Measurements from ENCODE around the gene NKX2-1. TPM values are rescaled to one million over a fixed set of nuclear protein-coding genes. Genes with fewer than 3 reads are reported as not detected.
"Not testable (repeated sequence)": the region's sequence is repeated elsewhere in the genome, so short reads cannot be mapped to it uniquely, and the experiment has no call there.

Gene NKX2-1
- total RNA-seq = not detected in 2 replicates
- not detected for polyA plus RNA-seq (2012)

GRCh38 chr14:36519431-36520321, at the start of gene NKX2-1:
Gene NKX2-1 (minus strand): TSS chr14:36520232. CDS start chr14:36520129, 103 bp downstream.
- DNase-seq (ENCODE audit: low read depth) = no peak

GRCh38 chr14:36556811-36557433, 36.9 kb upstream of the NKX2-1 start:
- DNase-seq (ENCODE audit: low read depth) = peak; percentile 30

GRCh38 chr14:36555998-36556743, 36.1 kb upstream of the NKX2-1 start:
- peak; percentile 4 for DNase-seq (ENCODE audit: low read depth)

GRCh38 chr14:36553656-36554260, 33.7 kb upstream of the NKX2-1 start:
- DNase-seq (ENCODE audit: low read depth) = peak; percentile 50

- DNase-seq (ENCODE audit: low read depth) = no peak
These were observed 30.9 kb upstream of the NKX2-1 start for GRCh38 chr14:36550899-36551298.

- not testable (repeated sequence) for DNase-seq (ENCODE audit: low read depth)
These were observed 24.2 kb upstream of the NKX2-1 start for GRCh38 chr14:36544280-36544679.

GRCh38 chr14:36538051-36538450, 18.0 kb upstream of the NKX2-1 start:
- no peak for DNase-seq (ENCODE audit: low read depth)

GRCh38 chr14:36529062-36529461, 9.0 kb upstream of the NKX2-1 start:
- no peak for DNase-seq (ENCODE audit: low read depth)

- no peak for DNase-seq (ENCODE audit: low read depth)
These were observed 5.7 kb upstream of the NKX2-1 start for GRCh38 chr14:36525746-36526099.

GRCh38 chr14:36524874-36525745, 5.1 kb upstream of the NKX2-1 start:
- peak; percentile 31 for DNase-seq (ENCODE audit: low read depth)

GRCh38 chr14:36524220-36524837, 4.3 kb upstream of the NKX2-1 start:
- DNase-seq (ENCODE audit: low read depth) = no peak

- no peak for DNase-seq (ENCODE audit: low read depth)
These were observed 3.1 kb upstream of the NKX2-1 start for GRCh38 chr14:36522972-36523715.

- no peak for DNase-seq (ENCODE audit: low read depth)
These were observed 2.4 kb upstream of the NKX2-1 start for GRCh38 chr14:36522347-36522971.

GRCh38 chr14:36521598-36522345, 1.7 kb upstream of the NKX2-1 start:
- no peak for DNase-seq (ENCODE audit: low read depth)

- peak; percentile 33 for DNase-seq (ENCODE audit: low read depth)
These were observed 831 bp upstream of the NKX2-1 start for GRCh38 chr14:36520601-36521525.

GRCh38 chr14:36518586-36519430, 1.2 kb downstream of the NKX2-1 start:
- no peak for DNase-seq (ENCODE audit: low read depth)

All from myocyte (in vitro differentiated cells).